RCC 7860 (cell line): ENCODE results near the gene ITGA6.
A peak's percentile ranks its signal among the peaks of the same experiment; 100 is the strongest.
"Not testable (repeated sequence)": the region's sequence is repeated elsewhere in the genome, so short reads cannot be mapped to it uniquely, and the experiment has no call there.

Experiments used
- DNase-seq: peaks from one replicate; pipeline ENCODE4 v3.0.0-alpha.2; 2015; ENCODE audit warnings: low spot score
- FAIRE-seq: peaks from 2 replicates; lab custom pipeline; 2012; peaks lifted over from hg19 to GRCh38; lab: Jason Lieb, UNC

Gene ITGA6

DNA sequence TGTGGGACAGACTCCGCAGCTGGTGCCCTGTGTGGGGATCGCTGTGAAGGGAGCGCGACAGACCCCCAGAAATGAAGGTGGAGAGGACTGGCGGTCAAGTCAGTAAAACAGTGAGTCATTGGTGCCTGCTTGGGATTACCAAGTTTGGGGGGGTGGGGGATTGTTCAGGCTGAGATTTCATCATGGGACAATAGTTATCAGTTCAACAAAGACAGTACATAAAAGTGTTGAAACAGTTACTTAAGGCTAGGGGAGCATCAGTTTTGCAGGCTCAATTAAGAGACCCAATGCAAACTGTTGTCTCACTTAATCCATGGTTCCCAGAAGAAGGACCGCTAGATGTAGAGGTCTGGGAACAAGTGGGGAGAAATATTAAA, 86.1 kb downstream of the ITGA6 start:
- no peak for DNase-seq
- FAIRE-seq: no peak

DNA sequence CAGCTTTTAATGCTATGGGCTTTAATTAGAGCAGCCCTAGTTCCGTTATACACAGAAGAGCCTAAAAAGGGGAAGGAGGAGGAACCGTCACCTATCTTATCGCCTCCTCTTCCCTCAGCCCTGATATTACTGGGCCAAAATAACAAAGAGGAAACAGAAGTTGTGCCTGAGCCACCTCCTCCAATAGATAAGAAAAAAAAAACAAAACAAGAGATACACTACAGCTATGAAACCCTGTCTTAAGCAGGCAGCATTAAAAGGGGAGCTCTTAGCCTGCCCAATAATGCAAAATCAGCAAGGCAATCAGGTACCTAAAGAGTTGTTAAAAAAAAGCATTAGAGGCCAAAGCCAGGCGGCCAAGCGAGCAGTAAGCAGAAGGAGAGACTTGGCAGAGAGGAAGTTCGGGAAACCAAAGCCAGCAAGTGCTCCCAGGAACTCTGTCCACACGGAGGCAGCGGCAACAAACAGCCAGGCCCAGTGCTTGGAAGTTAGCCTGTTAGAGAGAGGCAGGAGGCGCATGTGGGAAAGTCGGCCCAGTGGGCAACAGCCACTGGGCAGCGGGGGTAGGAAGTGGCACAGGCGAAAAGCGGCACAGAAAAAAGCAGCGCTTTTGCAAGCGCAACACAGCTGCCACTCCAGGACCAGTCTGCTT, 86.7 kb downstream of the ITGA6 start:
- DNase-seq: no peak
- no peak for FAIRE-seq

DNA sequence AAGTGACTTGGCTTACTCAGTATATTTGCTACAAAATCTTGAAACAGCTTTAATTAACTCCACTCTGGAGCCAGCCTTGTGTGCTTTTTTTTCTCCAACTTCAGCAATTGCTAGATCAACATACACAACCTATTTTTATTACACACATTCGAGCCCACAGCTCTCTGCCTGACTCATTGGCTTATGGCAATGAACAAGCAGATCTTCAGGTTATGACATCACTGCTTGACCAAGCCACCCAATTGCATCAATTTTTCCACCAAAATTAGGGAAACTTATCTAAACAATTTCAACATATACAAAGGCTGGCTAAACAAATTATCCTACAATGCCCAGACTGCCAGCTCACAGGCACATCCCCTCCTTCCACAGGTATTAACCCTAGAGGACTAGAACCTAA, 88.9 kb downstream of the ITGA6 start:
- FAIRE-seq (no peak), DNase-seq (no peak)

DNA sequence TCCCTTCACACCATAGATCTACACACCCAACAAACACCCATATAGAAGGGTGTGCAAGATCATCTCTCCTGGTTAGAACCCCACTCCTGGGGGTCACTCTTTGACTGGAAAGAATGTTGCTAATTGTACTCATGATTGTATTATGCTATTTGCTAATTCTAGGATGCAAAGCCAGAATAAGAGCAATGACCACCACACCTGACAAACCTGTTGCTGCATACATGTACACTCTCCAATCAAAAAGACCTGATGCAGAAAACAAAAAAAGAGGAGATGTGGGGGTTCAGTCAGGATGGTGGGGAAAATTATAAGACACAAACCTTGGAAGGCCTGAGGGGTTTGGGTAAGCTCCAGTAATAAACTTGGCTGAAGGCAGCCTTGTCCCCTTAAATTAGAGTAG, 91.6 kb downstream of the ITGA6 start:
- no peak for FAIRE-seq

DNA sequence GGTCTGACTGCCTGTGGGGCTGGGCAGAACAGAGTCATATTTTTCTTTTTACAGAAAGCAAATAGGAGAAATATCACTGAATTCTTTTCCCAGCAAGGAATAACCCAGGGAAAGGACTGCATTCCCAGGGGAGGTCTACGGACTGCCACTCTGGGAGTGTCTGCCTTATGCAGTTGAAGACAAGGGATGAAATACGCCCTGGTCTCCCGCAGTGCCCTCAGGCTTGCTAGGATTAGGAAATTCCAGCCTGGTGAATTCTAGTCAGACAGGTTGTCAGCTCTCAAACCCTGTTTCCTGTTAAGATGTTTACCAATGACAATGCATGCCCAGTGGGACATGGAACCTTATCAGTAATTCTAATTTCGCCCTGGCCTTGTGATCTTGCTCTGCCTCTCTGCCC, 98.2 kb downstream of the ITGA6 start:
- DNase-seq: no peak

More for the DNA sequence above, 91.6 kb downstream of the ITGA6 start:
- DNase-seq: no peak

DNA sequence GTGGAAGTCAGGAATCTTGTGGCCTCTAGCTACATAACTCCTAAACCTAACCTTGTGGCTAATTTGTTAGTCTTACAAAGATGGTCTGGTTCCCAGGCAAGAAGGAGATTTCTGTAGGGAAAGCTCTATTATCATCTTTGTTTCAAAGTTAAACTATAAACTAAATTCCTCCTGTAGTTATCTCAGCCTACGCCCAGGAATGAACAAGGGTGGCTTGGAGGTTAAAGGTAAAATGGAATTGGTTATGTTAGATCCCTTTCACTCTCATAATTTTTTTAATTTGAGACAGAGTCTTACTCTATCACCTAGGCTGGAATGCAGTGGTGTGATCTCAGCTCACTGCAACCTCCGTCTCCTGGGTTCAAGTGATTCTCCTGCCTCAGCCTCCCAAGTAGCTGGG, 103.9 kb downstream of the ITGA6 start:
- no peak for FAIRE-seq
- DNase-seq: no peak

More for the DNA sequence above, 98.2 kb downstream of the ITGA6 start:
- FAIRE-seq: no peak

DNA sequence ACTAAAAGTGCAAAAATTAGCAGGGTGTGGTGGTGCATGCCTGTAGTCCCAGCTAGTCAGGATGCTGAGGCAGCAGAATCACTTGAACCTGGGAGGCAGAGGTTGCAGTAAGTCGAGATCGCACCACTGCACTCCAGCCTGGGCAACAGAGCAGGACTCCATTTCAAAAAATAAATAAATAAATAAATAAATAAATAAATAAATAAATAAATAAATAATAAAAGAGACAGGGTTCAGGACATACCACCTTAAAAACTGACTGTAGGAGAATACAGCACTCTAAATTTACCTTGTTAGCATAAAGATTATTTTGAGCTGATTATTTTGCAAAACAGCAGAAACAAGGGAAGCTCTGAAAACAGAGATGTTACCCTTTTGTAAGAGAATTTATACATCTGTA, 105.1 kb downstream of the ITGA6 start:
- FAIRE-seq, DNase-seq: not testable (repeated sequence)

DNA sequence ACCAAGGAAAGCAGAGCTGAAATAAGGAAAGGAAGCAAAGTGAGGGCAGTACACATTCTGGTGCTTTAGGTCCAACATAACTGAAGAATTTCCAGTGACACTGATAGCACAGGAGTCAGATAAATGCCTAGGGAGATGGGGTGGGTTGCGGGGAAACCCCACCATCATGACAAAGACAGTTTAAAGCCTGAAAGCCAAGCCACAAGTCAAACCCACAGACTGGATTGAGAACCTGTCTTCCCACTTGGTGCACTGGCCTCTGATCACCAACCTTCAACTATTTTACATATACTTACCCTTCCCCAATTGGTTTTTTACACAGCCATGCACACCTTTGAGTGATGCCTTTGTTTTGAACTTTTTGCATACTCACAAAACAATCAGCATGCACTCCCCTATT, 106.3 kb downstream of the ITGA6 start:
- FAIRE-seq: no peak
- no peak for DNase-seq

DNA sequence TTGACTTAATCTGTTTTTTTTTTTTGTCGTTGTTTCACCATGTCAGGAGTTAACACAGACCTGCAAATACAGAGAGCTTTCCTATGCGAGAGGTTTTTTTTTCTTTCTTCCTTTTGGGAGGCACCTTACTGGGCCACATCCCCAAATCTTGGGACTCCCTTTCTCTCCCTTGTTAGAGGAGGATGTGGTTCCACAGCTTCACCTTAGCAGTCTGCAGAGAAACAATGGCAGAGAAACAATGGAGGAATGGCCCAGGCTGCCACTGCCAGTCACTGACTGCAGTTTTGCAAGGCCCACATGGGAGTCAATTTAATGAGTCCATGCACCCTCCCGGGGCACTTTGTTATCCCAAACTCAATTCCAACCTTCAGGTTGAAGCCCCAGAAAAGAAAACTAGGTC, 107.7 kb downstream of the ITGA6 start:
- no peak for DNase-seq
- no peak for FAIRE-seq

DNA sequence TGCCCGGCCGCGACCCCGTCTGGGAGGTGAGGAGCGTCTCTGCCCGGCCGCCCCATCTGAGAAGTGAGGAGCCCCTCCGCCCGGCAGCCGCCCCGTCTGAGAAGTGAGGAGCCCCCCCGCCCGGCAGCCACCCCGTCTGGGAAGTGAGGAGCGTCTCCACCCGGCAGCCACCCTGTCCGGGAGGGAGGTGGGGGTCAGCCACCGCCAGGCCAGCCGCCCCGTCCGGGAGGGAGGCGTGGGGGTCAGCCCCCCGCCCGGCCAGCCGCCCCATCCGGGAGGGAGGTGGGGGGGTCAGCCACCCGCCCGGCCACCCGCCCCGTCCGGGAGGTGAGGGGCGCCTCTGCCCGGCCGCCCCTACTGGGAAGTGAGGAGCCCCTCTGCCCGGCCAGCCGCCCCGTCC, 110.5 kb downstream of the ITGA6 start:
- not testable (repeated sequence) for FAIRE-seq, DNase-seq

DNA sequence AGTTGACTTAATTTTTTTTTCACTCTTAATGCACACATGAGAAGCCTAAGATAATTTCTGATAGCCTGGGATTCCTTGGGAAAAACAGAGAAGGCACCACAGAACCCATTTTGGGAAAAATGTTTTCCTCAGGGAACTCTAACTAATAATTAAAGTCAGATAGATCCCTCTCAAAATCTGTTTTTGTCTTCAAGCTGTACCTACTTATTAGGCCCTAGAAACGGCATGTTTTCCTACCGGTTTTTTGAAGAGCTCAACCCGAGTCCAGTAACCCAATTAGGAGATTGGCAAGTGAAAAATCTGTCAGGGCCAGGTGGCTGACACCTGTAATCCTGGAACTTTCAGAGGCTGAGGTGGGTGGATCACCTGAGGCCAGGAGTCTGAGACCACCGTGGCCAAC, 112.4 kb downstream of the ITGA6 start:
- no peak for DNase-seq
- no peak for FAIRE-seq

DNA sequence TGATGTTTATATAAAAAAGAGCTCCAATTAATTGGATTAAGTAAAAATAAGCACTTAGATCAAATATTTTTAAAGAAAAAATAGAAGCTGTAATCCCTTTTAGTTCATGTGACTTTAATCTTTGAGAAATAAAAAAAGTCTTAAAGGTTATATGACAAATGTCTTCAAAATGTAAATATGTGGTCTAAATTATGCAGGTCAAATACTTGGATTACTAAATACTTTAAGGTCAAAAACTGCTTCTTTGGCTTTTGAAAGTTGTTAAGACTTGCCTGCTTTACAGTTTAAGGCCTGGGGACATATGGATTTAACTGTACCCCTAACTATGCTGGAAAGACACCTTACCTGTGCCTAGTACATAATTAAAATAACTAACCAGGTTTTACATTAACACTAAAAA, 113.0 kb downstream of the ITGA6 start:
- no peak for DNase-seq
- no peak for FAIRE-seq

DNA sequence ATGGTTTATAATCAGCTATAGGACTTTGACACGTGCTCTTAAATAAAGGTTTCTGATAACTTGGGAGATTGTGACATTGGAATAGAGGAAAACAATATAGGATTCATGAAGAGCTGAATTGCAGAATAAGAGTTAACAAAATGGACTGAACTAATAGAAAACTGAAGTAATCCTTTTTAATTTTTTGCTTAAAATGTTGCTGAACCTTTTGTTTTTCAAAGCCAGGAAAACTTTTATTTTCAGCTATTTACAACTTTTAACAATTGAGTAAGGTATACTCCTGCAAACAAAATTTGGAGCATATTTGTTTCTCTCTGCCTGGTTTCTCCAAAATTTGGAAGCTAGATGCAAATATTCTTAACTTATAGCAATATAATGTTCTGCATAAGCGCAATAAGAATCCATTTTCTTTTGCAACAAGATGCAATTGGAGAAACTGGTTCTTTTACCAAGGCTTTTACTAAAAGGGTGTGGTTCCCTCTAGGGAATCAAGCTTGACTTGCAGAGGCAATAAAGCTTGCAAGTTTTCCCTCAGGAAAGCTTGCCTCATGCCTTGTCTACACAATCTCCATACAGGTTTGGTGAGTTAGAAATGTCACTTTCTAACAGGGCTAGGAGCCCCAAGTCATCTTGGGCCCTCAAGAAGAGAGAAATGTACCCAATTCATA, 118.2 kb downstream of the ITGA6 start:
- DNase-seq: no peak
- FAIRE-seq: no peak

DNA sequence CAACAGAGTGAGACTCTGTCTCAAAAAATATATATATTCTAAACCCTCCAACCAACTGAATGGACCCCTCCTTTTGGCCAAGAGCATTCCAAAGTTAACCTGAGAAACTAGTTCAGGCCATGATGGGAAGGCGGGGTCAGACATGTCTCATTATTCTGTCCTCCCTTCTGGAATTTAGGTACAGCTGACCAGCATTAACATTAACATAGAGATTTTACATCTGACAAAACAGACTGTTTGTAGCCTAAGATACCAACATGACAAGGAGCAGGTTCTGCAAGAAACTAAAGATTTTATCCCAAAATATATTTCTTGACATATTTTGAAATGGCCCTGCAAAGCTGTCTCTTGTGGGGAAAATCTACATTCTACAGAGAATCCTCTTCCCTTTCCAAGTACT, 121.7 kb downstream of the ITGA6 start:
- FAIRE-seq: no peak
- no peak for DNase-seq

DNA sequence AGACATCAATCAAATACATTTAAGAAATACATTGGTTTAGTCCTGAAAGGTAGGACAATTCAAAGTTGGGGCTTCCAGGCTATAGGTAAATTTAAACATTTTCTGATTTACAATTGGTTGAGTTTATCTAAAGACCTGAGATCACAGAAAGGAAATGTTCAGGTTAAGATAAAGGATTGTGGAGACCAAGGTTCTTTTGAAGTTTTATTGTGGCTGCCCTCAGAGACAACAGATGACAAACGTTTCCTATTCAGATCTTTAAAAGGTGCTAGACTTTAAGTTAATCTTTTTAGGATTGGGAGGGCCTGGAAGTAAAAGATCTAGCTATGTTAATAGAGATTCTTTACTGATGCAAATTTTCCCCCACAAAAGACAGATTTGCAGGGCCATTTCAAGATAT, 122.4 kb downstream of the ITGA6 start:
- not testable (repeated sequence) for FAIRE-seq, DNase-seq

DNA sequence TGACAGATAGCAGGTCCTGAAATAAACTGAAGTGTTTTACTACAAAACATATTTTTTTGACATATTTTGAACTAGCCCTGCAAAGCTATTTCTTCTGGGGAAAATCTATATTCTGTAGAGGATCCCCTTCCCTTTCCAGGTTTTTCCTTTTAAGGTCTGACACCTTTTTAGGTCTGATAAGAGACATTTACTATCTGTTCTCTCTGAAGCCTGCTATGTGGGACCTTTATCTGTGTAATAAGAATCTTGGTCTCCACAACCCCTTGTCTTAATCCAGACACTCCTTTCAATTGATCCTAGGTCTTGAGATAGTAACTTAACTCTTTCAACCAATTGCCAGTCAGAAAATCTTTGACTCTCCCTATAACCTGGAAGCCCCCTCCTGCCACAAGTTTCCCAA, 123.0 kb downstream of the ITGA6 start:
- FAIRE-seq (no peak), DNase-seq (no peak)

DNA sequence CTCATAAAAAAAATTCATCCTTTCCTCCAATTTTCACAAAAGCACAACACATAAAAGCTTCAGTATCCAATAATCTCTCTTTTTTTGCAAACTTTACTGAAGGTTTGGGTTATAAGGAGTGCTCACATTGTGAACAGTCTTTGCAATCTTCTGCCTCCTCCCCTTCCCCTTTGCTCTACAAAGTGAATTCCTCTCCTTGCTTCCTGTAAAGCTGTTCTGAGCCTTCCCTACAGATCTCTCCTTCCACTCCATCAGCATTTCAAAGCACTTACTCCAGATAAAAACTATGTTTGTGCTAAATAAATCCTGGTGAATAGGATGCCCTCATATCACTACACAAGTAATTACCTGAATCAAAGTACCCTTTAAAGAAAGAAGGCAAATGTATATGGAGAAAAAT, 123.9 kb downstream of the ITGA6 start:
- no peak for FAIRE-seq
- no peak for DNase-seq

DNA sequence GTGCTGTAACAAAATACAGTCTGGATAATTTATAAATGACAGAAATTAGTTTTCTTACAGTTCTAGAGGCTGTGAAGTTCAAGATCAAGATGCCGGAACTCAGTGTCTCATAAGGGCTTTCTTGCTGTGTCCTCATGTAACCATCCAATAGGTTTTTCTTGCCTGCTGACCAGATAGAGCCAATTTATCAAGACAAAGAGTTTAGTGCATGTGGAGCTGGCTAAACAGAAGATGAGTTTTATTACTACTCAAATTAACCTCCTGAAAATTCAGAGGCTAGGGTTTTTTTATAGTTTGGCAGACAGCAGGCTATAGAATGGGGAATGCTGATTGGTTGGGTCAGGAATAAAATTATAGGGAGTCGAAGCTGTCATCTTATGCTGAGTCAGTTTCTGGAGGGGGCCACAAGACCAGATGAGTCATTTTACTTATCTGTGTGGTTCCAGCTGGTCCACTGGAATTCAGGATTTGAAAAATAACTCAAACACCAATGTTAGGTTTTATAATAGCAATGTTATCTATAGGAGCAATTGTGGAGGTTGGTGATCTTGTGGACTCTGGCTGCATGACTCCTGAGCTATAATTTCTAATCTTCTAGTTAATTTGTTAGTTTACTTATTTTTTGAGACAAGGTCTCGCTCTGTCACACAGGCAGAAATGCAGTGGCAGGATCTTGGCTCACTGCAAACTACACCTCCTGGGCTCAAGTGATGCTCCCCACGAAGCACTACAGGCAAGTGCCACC, 125.3 kb downstream of the ITGA6 start:
- DNase-seq: peak; percentile 76
- peak; percentile 85 for FAIRE-seq

DNA sequence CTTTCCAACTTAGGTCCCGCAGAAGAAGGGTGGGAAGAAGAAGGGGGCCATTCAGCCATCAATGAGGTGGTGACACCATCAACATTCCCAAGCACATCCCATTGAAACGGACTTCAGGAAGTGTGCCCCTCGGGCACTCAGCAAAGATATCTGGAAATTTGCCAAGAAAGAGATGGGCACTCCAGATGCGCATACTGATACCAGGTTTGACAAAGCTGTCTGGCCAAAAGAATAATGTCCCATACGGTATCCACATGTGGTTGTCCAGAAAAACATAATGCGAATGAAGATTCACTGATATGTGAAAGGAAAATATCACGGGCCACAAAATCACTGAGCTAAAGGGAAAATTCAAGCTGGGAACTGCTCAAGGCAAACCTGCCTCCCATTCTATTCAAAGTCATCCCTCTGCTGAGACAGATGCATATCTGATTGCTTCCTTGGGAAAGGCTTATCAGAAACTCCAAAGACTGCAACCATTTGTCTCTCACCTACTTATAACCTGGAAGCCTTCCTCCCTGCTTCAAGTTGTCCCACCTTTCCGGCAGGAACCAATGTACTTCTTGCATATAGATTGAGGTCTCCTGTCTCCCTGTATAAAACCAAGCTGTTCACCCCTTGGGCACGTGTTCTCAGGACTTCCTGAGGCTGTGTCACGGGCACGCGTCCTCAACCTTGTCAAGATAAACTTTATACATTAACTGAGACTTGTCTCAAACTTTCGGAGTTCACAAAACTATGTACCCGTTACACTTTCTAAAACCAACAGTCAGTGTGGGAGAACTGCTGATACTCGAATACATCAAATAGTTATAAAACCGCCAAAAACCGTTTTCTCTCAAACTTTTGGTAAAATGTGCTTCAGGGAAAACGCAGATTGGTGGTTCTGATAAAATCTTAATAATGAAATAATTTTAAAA, 127.2 kb downstream of the ITGA6 start:
- FAIRE-seq (no peak), DNase-seq (no peak)

DNA sequence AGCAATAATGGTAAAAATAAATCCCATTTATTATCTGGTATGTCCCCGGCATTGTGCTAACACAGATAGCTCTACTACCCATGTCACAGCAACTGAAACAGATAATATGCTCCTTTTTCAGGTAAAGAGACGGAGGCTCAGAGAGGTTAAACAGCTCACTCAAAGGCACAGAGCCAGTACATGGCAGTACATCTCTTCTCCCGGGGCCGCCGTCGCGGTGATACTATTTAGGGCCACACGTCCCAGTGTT, 127.8 kb downstream of the ITGA6 start:
- FAIRE-seq (no peak), DNase-seq (no peak)
